HG02678 (cell line): ENCODE data around the gene ABCA2.
"Not testable (repeated sequence)": the region's sequence is repeated elsewhere in the genome, so short reads cannot be mapped to it uniquely, and the experiment has no call there.

ENCODE experiments used
- ATAC-seq: cut with Tn5 transposase; IDR thresholded peaks from one replicate; pipeline ENCODE4 v1.9.1; 2021; ENCODE audit warnings: mild to moderate bottlenecking, moderate library complexity; ENCODE audit not compliant: unreplicated experiment

The ABCA2 gene

GRCh38 chr9:137064027-137064879 lies 36.2 kb upstream of the ABCA2 start:
- no peak for ATAC-seq

GRCh38 chr9:137063311-137064026 lies 35.4 kb upstream of the ABCA2 start:
- no peak for ATAC-seq

GRCh38 chr9:137062798-137063197 lies 34.8 kb upstream of the ABCA2 start:
- not testable (repeated sequence) for ATAC-seq

GRCh38 chr9:137062384-137062783 lies 34.3 kb upstream of the ABCA2 start:
- ATAC-seq = no peak

GRCh38 chr9:137058521-137059234 lies 30.6 kb upstream of the ABCA2 start:
- ATAC-seq = no peak

GRCh38 chr9:137057545-137057944 lies 29.5 kb upstream of the ABCA2 start:
- no peak for ATAC-seq

- ATAC-seq = no peak
Observed at GRCh38 chr9:137056739-137057415, 28.8 kb upstream of the ABCA2 start.

GRCh38 chr9:137055385-137056364 lies 27.6 kb upstream of the ABCA2 start:
- ATAC-seq = no peak

GRCh38 chr9:137054932-137055384 lies 26.9 kb upstream of the ABCA2 start:
- no peak for ATAC-seq

GRCh38 chr9:137053944-137054931 lies 26.2 kb upstream of the ABCA2 start, which contains the start of gene ENTPD2:
Gene ENTPD2 (minus strand): TSS chr9:137054061. CDS start chr9:137053997, 64 bp downstream.
- ATAC-seq = no peak

- no peak for ATAC-seq
Observed at GRCh38 chr9:137052998-137053943, 25.2 kb upstream of the ABCA2 start.

GRCh38 chr9:137052293-137052692 lies 24.3 kb upstream of the ABCA2 start:
- ATAC-seq = no peak

GRCh38 chr9:137051145-137051724 lies 23.2 kb upstream of the ABCA2 start:
- ATAC-seq = no peak

- ATAC-seq = no peak
Observed at GRCh38 chr9:137050570-137050969, 22.5 kb upstream of the ABCA2 start.

- ATAC-seq = no peak
Observed at GRCh38 chr9:137049544-137050449, 21.8 kb upstream of the ABCA2 start.
